Activated naive CD4-positive, alpha-beta T cell treated with anti-CD3 and anti-CD28 coated beads, Interleukin-2, amount 10 ng/mL, durations not matched to agents 7 days and 5 days (primary cell): ENCODE measurements around the gene FAM3D.
A peak's percentile ranks its signal among the peaks of the same experiment; 100 is the strongest.

Experiments
- CTCF ChIA-PET: fragments of 350-600 bp; sonication (Branson Sonifier 250); formaldehyde crosslinking; loops from one replicate; lab custom pipeline; 2021; ENCODE audit warnings: antibody characterized with exemption; lab: Charles Lee
- DNase-seq: peaks from one replicate; pipeline ENCODE4 v3.0.0-alpha.2; 2020
- H3K27ac Mint-ChIP-seq: one replicate; pipeline ENCODE4 v1.8.0; 2021; ENCODE audit warnings: mild to moderate bottlenecking, moderate library complexity, mixed read lengths
- H3K27me3 Mint-ChIP-seq: one replicate; pipeline ENCODE4 v1.8.0; 2021; ENCODE audit warnings: mild to moderate bottlenecking, mixed read lengths
- H3K36me3 Mint-ChIP-seq: one replicate; pipeline ENCODE4 v1.8.0; 2021; ENCODE audit warnings: mixed read lengths
- H3K4me1 Mint-ChIP-seq: one replicate; pipeline ENCODE4 v1.8.0; 2021; ENCODE audit warnings: mixed read lengths
- H3K4me3 Mint-ChIP-seq: one replicate; pipeline ENCODE4 v1.8.0; 2021; ENCODE audit warnings: mild to moderate bottlenecking, moderate library complexity, mixed read lengths
- H3K9me3 Mint-ChIP-seq: one replicate; pipeline ENCODE4 v1.8.0; 2021; ENCODE audit warnings: mixed read lengths

FAM3D gene

DNA sequence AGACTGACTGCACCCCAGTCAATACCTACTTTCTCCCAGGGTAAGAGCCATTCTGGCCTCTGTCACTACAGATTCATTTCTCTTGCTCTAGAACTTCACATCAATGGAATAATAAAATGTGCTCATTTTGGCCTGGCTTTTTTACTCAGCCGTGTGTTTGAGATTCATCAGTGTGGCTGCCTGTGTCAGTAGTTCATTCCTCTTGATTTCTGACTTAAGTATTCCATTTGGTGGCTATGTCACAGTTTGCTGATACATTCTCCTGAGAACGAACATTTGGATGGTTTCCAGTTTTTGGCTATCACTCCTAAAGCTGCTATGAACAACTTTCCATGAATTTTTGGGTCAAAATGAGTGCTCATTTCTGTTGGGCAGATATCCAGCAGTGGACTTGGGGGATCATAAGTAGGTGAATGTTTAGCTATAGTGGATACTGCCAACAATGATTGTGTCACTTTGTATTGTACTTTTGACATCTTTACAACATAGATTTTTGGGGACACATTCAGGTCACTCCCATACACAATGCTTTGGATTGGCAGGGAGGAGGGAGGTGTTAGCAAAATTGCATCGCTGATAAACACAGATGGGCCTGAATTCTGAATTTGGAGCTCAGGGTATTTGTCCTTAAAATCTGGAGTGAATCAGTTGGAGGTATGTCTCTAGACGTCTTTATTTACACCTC, 69.6 kb downstream of the FAM3D start:
- CTCF ChIA-PET: no interaction called here
- H3K27me3 Mint-ChIP-seq: peaks cover 7% of the 10 kb centered on the region

DNA sequence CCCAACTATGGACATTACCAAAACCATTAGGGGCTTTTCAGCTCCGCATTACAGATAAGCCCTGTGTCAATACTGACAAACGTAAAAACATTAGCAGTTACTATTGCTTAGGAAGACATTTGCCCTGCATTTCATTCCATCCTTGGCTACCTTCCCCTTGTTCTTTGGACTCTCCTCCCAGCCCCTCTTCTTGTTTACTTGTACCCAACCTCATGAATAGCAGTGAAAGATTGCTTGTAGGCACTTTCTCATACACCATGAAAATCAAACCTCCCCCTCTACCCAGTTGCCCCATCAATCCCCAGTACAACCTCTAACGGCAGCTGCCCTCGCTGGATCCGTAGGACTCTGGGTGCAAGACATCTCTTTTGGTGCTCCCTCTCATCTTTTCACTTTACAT, 72.5 kb downstream of the FAM3D start:
- Mint-ChIP-seq H3K36me3 (no peaks in the 10 kb centered on the region), H3K27ac (no peak overlapping the region), H3K27me3 (peaks cover 15% of the 10 kb centered on the region), H3K4me1 (no peaks in the 10 kb centered on the region), H3K9me3 (no peaks in the 10 kb centered on the region), H3K4me3 (no peak overlapping the region)
- no peak for DNase-seq
- CTCF ChIA-PET: no interaction called here

More for the DNA sequence above, 69.6 kb downstream of the FAM3D start:
- Mint-ChIP-seq H3K36me3 (no peaks in the 10 kb centered on the region), H3K27ac (no peak overlapping the region), H3K9me3 (no peaks in the 10 kb centered on the region), H3K4me3 (no peak overlapping the region), H3K4me1 (no peaks in the 10 kb centered on the region)
- DNase-seq: no peak

- Mint-ChIP-seq H3K27ac (no peak overlapping the region), H3K36me3 (no peaks in the 10 kb centered on the region), H3K4me3 (no peak overlapping the region), H3K9me3 (no peaks in the 10 kb centered on the region), H3K27me3 (peaks cover 34% of the 10 kb centered on the region), H3K4me1 (no peaks in the 10 kb centered on the region)
- DNase-seq: no peak
- CTCF ChIA-PET: no interaction called here
Measured at GRCh38 chr3:58591517-58592510, 74.8 kb downstream of the FAM3D start.

GRCh38 chr3:58588030-58588614, 78.5 kb downstream of the FAM3D start:
- Mint-ChIP-seq H3K27ac (no peak overlapping the region), H3K4me3 (no peak overlapping the region), H3K36me3 (no peaks in the 10 kb centered on the region), H3K9me3 (no peaks in the 10 kb centered on the region), H3K4me1 (peaks cover 14% of the 10 kb centered on the region), H3K27me3 (peaks cover 64% of the 10 kb centered on the region)
- CTCF ChIA-PET: interaction anchor here (1.0 kb wide), 1 partner anchor 18 kb away, joined by 4 read pairs; no protein-coding TSS in a partner anchor
- peak; percentile 35 for DNase-seq

GRCh38 chr3:58586776-58587192, 79.8 kb downstream of the FAM3D start:
- CTCF ChIA-PET: no interaction called here
- Mint-ChIP-seq H3K4me3 (no peak overlapping the region), H3K9me3 (no peaks in the 10 kb centered on the region), H3K27me3 (peaks cover 70% of the 10 kb centered on the region), H3K36me3 (no peaks in the 10 kb centered on the region), H3K4me1 (peaks cover 14% of the 10 kb centered on the region), H3K27ac (no peak overlapping the region)
- DNase-seq: no peak

DNA sequence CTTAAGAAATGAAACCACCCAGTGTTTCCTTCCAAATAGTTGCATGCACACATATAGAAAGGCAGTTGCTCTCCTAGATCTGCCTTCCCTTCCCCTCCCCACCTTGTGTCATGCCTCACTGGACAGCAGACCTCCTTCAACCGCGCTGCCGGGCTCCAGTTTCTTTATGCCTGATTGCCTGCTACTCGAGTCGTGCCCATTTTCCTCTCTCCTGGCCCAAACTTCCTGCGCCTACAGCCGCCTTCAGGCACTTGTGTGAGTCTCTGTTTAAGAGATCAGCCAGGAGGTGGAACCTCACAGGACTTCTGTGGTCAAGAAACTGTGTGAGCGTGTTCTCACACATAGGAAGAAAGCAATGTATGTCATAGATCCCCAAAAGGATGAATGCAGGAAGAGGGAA, 80.6 kb downstream of the FAM3D start:
- CTCF ChIA-PET: interaction anchor here (0.7 to 1.7 kb wide), 4 partner anchors 18 to 44 kb away, joined by 3 to 6 read pairs (median 4); no protein-coding TSS in a partner anchor

DNA sequence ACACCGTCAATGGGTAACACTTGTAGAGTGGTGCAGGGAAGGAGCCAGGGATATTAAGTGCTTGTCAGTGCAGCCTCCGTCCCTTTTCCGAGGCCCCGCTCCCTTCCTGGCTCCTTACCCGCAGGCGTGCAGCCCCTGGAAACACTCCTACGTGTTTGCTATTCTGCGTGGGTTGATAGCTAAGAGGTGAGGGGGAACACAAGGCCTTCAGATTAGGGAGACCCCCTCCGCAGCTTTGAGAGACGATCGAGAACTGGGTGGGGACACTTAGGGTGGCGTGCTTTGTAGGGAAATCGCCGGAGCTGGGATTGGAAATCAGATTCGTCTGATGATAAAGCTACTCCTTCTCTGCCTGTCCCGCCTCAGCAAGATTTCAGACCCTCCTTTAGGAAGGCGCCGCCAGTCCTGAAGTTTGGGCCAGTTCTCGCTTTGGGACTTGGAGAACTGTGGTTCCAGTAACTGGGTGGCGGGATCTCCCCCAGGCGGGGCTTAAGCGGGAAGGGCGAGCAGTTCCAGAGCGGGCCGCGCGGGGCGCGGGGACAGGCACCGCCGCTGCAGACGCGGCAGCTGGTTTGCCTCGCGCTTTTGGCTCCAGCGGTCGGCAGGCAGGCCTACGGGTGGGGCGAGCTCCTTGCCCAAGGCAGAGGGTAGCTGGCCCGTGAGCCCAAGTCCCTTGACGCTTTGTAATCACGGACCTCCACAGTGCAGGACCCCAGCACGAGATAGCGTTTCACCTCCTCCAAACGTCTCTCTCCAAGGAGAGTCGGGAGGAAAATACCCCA, 81.4 kb downstream of the FAM3D start:
- CTCF ChIA-PET: interaction anchor here (0.7 to 1.7 kb wide), 6 partner anchors 17 to 53 kb away, joined by 3 to 6 read pairs (median 4); no protein-coding TSS in a partner anchor
- Mint-ChIP-seq H3K4me1 (peaks cover 14% of the 10 kb centered on the region), H3K27me3 (peaks cover 76% of the 10 kb centered on the region), H3K9me3 (no peaks in the 10 kb centered on the region), H3K4me3 (peak overlapping the region; percentile 83), H3K27ac (no peak overlapping the region), H3K36me3 (no peaks in the 10 kb centered on the region)
- peak; percentile 73 for DNase-seq

More for the DNA sequence above, 80.6 kb downstream of the FAM3D start:
- DNase-seq: no peak
- Mint-ChIP-seq H3K9me3 (no peaks in the 10 kb centered on the region), H3K27me3 (peaks cover 76% of the 10 kb centered on the region), H3K4me1 (peaks cover 14% of the 10 kb centered on the region), H3K36me3 (no peaks in the 10 kb centered on the region), H3K4me3 (peak overlapping the region; percentile 83), H3K27ac (no peak overlapping the region)

- CTCF ChIA-PET: interaction anchor here (1.0 to 1.7 kb wide), 5 partner anchors 16 to 54 kb away, joined by 3 to 6 read pairs (median 3); no protein-coding TSS in a partner anchor
- H3K36me3 Mint-ChIP-seq: no peaks in the 10 kb centered on the region
- H3K4me1 Mint-ChIP-seq: peaks cover 14% of the 10 kb centered on the region
- H3K27me3 Mint-ChIP-seq: peaks cover 72% of the 10 kb centered on the region
- no peaks in the 10 kb centered on the region for H3K9me3 Mint-ChIP-seq
- no peak overlapping the region for H3K27ac Mint-ChIP-seq
- H3K4me3 Mint-ChIP-seq: peak overlapping the region; percentile 83
- peak; percentile 34 for DNase-seq
Measured at GRCh38 chr3:58584690-58585004, 81.9 kb downstream of the FAM3D start.
